Epithelial cell of esophagus (primary cell): Measurements from ENCODE around the gene FAM20B.

ENCODE experiments used
- DNase-seq: peaks from one replicate; pipeline ENCODE4 v3.0.0; 2010; ENCODE audit warnings: low read depth
- H3K4me3 ChIP-seq: 2 replicates; pipeline ENCODE4 v1.5.1; 2011; ENCODE audit warnings: mild to moderate bottlenecking, low read length, control low read depth
- CTCF ChIP-seq: IDR thresholded peaks from 2 replicates; pipeline ENCODE4 v1.5.1; 2011; ENCODE audit warnings: low read depth, mild to moderate bottlenecking, low read length, control low read depth, inconsistent platforms; ENCODE audit not compliant: insufficient read depth; ENCODE audit errors: missing control alignments

Gene FAM20B

GRCh38 chr1:179052776-179053175 lies 27.1 kb downstream of the FAM20B start:
- DNase-seq = no peak
- no peak for TF ChIP-seq CTCF
- no peak overlapping the region for H3K4me3 ChIP-seq

DNA sequence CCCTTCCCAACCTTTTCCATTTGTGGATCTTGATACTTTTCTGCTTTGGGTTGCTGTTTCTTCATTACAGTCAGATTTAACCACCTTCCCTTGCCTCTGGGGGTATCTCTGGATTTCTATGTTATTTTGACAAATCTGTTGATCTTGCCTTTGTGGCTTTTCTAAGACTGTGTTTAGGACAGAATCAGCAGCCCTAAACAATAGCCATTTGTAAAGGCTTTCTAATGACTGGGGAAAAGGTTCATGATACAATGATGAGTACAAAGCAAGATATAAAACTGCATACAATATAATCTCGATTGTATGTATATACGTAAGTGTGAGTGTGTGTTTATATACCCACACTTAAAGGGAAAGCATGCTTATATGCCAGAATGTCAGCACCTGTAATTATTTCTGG lies 27.8 kb downstream of the FAM20B start:
- no peak for DNase-seq
- no peak overlapping the region for H3K4me3 ChIP-seq
- TF ChIP-seq CTCF = no peak

DNA sequence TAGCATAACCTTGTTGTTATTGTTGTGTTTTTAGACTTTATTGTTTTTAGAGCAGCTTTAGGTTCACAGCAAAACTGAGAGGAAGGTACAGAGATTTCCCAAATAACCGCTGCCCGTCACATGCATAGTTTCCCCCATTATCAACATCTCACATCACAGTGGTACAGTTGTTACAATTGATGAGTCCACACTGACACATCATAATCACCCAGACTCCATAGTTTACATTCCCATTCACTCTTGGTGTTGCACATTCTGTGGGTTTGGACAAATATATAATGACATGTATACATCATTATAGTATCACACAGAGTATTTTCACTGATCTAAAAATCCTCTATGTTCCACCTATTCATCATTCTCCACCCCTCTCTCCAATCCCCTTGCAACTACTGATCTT lies 30.2 kb downstream of the FAM20B start:
- TF ChIP-seq CTCF = no peak
- H3K4me3 ChIP-seq = no peak overlapping the region

DNA sequence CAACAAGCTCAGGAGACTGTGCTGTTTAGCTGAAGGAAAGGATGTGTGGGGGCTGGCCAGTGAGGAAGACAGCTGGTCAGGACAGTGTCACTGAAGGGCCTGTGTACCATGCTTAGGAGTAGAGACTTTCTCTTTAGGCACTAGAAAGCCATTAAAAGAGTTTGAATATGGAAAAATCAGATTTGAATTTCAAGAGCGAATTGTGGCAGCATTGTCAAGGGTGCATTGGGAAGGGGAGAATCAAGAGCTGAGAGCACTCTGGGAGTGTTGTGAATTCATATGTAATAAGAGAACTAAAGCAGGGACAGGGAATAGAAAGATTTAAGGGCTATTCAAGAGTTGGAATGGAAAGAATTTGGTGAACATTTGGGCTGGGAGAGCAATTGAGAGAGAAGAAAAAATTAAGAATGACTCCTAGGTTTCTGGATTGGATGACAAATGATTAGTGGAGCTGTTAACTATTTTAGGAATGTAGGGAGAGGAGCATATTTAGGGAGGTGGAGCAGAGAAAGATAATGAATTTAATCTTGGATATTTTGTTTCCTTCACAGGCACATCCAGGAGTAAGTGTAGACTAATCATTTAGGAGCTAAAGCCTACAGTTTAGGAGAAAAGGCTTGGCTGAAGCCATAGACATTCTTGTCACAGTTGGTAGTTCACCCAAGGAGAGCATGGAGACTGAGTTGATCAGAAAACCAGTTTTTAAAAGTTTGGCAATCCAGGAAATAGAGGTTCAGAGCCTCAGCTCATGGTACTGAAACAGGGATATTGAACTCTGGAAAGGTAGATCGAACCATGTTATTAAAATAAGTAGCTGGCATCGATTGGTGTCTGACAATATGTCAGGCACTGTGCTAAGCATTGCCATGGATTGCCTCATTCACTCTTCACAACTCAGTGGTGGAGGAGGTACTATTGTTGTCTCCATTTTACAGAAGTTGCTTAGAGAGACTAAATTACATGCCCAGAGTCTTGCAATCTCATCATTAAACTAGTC lies 33.1 kb downstream of the FAM20B start:
- DNase-seq = no peak
- TF ChIP-seq CTCF = no peak
- no peak overlapping the region for H3K4me3 ChIP-seq

More for the DNA sequence above, 30.2 kb downstream of the FAM20B start:
- no peak for DNase-seq

DNA sequence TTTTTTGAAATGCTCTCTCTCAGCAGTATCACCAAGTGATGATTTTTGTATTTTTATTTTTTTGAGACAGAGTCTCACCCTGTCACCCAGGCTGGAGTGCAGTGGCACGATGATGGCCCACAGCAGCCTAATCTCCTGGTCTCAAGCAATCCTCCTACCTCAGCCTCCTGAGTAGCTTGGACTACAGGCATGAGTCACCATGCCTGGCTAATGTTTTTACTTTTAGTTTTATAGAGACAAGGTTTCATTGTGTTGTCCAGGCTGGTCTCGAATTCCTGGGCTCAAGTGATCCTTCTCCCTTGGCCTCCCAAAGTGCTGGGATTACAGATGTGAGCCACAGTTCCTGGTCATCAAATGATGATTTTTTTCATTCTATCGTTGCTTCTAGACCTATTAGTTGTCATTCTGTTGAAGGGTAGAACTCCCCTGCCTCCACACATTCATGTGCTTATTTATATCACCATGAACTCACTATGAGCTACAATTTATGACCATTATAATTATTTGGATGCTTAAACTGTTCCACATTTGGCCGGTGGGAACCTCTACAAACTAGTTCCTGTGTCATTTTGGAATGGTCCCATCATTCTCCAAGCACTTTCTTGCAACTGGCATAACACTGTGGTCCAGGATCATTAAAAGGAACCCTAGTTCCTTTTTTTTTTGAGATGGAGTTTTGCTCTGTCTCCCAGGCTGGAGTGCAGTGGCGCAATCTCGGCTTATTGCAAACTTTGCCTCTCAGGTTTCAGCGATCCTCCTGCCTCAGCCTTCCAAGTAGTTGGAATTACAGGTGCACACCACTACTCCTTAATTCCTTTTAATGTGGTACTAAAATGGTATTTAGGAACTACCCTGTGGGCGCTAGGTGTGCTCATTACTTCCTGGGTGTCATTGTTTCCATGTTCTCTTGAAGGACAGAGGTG lies 35.9 kb downstream of the FAM20B start:
- TF ChIP-seq CTCF = no peak
- H3K4me3 ChIP-seq = no peak overlapping the region
- no peak for DNase-seq

GRCh38 chr1:179066471-179066870 lies 40.8 kb downstream of the FAM20B start:
- TF ChIP-seq CTCF = no peak

More at GRCh38 chr1:179066471-179066870, 40.8 kb downstream of the FAM20B start:
- no peak overlapping the region for H3K4me3 ChIP-seq
- DNase-seq = no peak
